ENCODE data around the gene PASK. TPM values are rescaled to one million over a fixed set of nuclear protein-coding genes. Genes with fewer than 3 reads are reported as not detected.

The PASK gene
- total RNA-seq, 1 donor from 2014 or later: 60.4 TPM

GRCh38 chr2:241151934-241152660 is 2.8 kb upstream of the PASK start:
- Mint-ChIP-seq H3K36me3 (ENCODE audit: insufficient read depth) (peaks cover 2% of the 10 kb centered on the region), H3K4me3 (ENCODE audit: low read depth) (peak overlapping the region; percentile 91), H3K27me3 (no peaks in the 10 kb centered on the region), H3K27ac (no peak overlapping the region), H3K4me1 (ENCODE audit: low read depth) (peaks cover 22% of the 10 kb centered on the region), H3K9me3 (ENCODE audit: low read depth) (no peaks in the 10 kb centered on the region)
- TF ChIP-seq CTCF (IDR thresholded peaks at IDR 0.05; ENCODE audit: unreplicated experiment): no peak
- DNase-seq (ENCODE audit: low spot score, unreplicated experiment): no peak

GRCh38 chr2:241150660-241151530 is 1.6 kb upstream of the PASK start:
- peaks cover 22% of the 10 kb centered on the region for H3K4me1 Mint-ChIP-seq (ENCODE audit: low read depth)
- no peaks in the 10 kb centered on the region for H3K9me3 Mint-ChIP-seq (ENCODE audit: low read depth)
- DNase-seq (ENCODE audit: low spot score, unreplicated experiment): no peak
- H3K27me3 Mint-ChIP-seq: no peaks in the 10 kb centered on the region
- H3K27ac Mint-ChIP-seq: peak overlapping the region; percentile 96
- H3K36me3 Mint-ChIP-seq (ENCODE audit: insufficient read depth): peaks cover 2% of the 10 kb centered on the region
- peak overlapping the region; percentile 91 for H3K4me3 Mint-ChIP-seq (ENCODE audit: low read depth)
- TF ChIP-seq CTCF (IDR thresholded peaks at IDR 0.05; ENCODE audit: unreplicated experiment): peak; percentile 8

- Mint-ChIP-seq H3K36me3 (ENCODE audit: insufficient read depth) (peaks cover 2% of the 10 kb centered on the region), H3K4me1 (ENCODE audit: low read depth) (peaks cover 22% of the 10 kb centered on the region), H3K27me3 (no peaks in the 10 kb centered on the region), H3K9me3 (ENCODE audit: low read depth) (no peaks in the 10 kb centered on the region), H3K27ac (peak within 1 kb of the TSS; percentile 96), H3K4me3 (ENCODE audit: low read depth) (peak within 1 kb of the TSS; percentile 91)
- TF ChIP-seq CTCF (IDR thresholded peaks at IDR 0.05; ENCODE audit: unreplicated experiment): no peak
- DNase-seq (ENCODE audit: low spot score, unreplicated experiment): peak; percentile 94
These were observed 820 bp upstream of the PASK start, which contains the start of gene PPP1R7 for GRCh38 chr2:241149925-241150659. Gene PPP1R7 (plus strand): TSS chr2:241150467. CDS start chr2:241150496, 29 bp downstream.

- no peak for TF ChIP-seq CTCF (IDR thresholded peaks at IDR 0.05; ENCODE audit: unreplicated experiment)
- Mint-ChIP-seq H3K27ac (peak overlapping the region; percentile 93), H3K27me3 (no peaks in the 10 kb centered on the region), H3K4me3 (ENCODE audit: low read depth) (peak overlapping the region; percentile 91), H3K9me3 (ENCODE audit: low read depth) (no peaks in the 10 kb centered on the region), H3K4me1 (ENCODE audit: low read depth) (peaks cover 22% of the 10 kb centered on the region), H3K36me3 (ENCODE audit: insufficient read depth) (peaks cover 2% of the 10 kb centered on the region)
- DNase-seq (ENCODE audit: low spot score, unreplicated experiment): no peak
These were observed 328 bp upstream of the PASK start for GRCh38 chr2:241149675-241149924.

GRCh38 chr2:241148239-241148638 is 1.0 kb downstream of the PASK start:
- no peaks in the 10 kb centered on the region for H3K27me3 Mint-ChIP-seq
- H3K4me1 Mint-ChIP-seq (ENCODE audit: low read depth): peaks cover 22% of the 10 kb centered on the region
- peak overlapping the region; percentile 91 for H3K4me3 Mint-ChIP-seq (ENCODE audit: low read depth)
- peak overlapping the region; percentile 29 for H3K27ac Mint-ChIP-seq
- TF ChIP-seq CTCF (IDR thresholded peaks at IDR 0.05; ENCODE audit: unreplicated experiment): no peak
- H3K36me3 Mint-ChIP-seq (ENCODE audit: insufficient read depth): peaks cover under 1% of the 10 kb centered on the region
- H3K9me3 Mint-ChIP-seq (ENCODE audit: low read depth): no peaks in the 10 kb centered on the region
- DNase-seq (ENCODE audit: low spot score, unreplicated experiment): no peak
